H1 (cell line): ENCODE measurements around the gene NAA60. TPM values are rescaled to one million over a fixed set of nuclear protein-coding genes. Genes with fewer than 3 reads are reported as not detected.

ENCODE experiments used
- CTCF ChIA-PET: fragments of 300-600 bp; sonication (Branson Sonifier 250); formaldehyde crosslinking; loops from one replicate; lab custom pipeline; 2021; ENCODE audit not compliant: partially characterized antibody; lab: Charles Lee
- POLR2A ChIA-PET: fragments of 300-600 bp; sonication (Branson Sonifier 250); formaldehyde crosslinking; loops from one replicate; lab custom pipeline; 2021; ENCODE audit warnings: inconsistent platforms; ENCODE audit not compliant: partially characterized antibody; lab: Charles Lee
- DNase-seq, 2 experiments: peaks; one replicate each; pipeline versions ENCODE4 v3.0.0 to v3.0.0-alpha.2; 2010 to 2022; ENCODE audit warnings: low spot score in 2 of 2, low read depth in 1 of 2, mixed read lengths in 1 of 2
- FAIRE-seq: peaks from 2 replicates; lab custom pipeline; 2011; peaks lifted over from hg19 to GRCh38; lab: Jason Lieb, UNC
- H2AFZ ChIP-seq: 2 replicates; pipeline ENCODE4 v1.8.1; 2012; ENCODE audit warnings: low read length, inconsistent platforms
- H2AK5ac ChIP-seq: 2 replicates; pipeline ENCODE4 v1.6.1; 2013; ENCODE audit warnings: low read depth, low read length
- H2BK120ac ChIP-seq: replicated peaks from 2 replicates; pipeline ENCODE3; 2013; ENCODE audit warnings: low read depth, low read length, inconsistent platforms
- H2BK12ac ChIP-seq: 2 replicates; pipeline ENCODE4 v1.6.1; 2013; ENCODE audit warnings: low read depth, low read length
- H2BK15ac ChIP-seq: 2 replicates; pipeline ENCODE4 v1.6.1; 2013; ENCODE audit warnings: low read length
- H2BK20ac ChIP-seq: 2 replicates; pipeline ENCODE4 v1.6.1; 2013; ENCODE audit warnings: low read length
- H2BK5ac ChIP-seq: 2 replicates; pipeline ENCODE4 v1.6.1; 2013; ENCODE audit warnings: low read depth, low read length
- H3K14ac ChIP-seq: 2 replicates; pipeline ENCODE4 v1.6.1; 2013; ENCODE audit warnings: inconsistent platforms; ENCODE audit not compliant: insufficient read length
- H3K18ac ChIP-seq: 2 replicates; pipeline ENCODE4 v1.6.1; 2013; ENCODE audit warnings: low read length; ENCODE audit errors: extremely low read depth
- H3K23ac ChIP-seq: 2 replicates; pipeline ENCODE4 v1.6.1; 2013; ENCODE audit warnings: inconsistent platforms; ENCODE audit not compliant: insufficient read length
- H3K23me2 ChIP-seq: 2 replicates; pipeline ENCODE4 v1.6.1; 2013; ENCODE audit warnings: low read depth, low read length
- H3K27ac ChIP-seq: 2 replicates; pipeline ENCODE4 v1.6.1; 2011; ENCODE audit warnings: low read depth, low read length, inconsistent platforms
- H3K27me3 ChIP-seq, 4 experiments: replicated peaks in 1 of 4; 1 replicate in 1 of 4; 2 replicates in 3 of 4; pipeline versions ENCODE4 v1.6.1 to v1.8.1; 2011 to 2013; ENCODE audit warnings: low read length in 3 of 4, mild to moderate bottlenecking in 3 of 4, inconsistent platforms in 2 of 4, mixed read lengths in 2 of 4, moderate library complexity in 1 of 4; ENCODE audit not compliant: control insufficient read depth in 3 of 4, insufficient read depth in 3 of 4; ENCODE audit errors: extremely low read depth in 1 of 4
- H3K36me3 ChIP-seq, 4 experiments: 2 replicates each; pipeline versions ENCODE4 v1.6.1 to v1.8.1; 2011 to 2013; ENCODE audit warnings: mild to moderate bottlenecking in 4 of 4, low read length in 3 of 4, moderate library complexity in 2 of 4, control low read depth in 1 of 4, inconsistent platforms in 1 of 4; ENCODE audit not compliant: insufficient read depth in 4 of 4, control insufficient read depth in 2 of 4
- H3K4ac ChIP-seq: replicated peaks from 2 replicates; pipeline ENCODE3; 2013; ENCODE audit warnings: low read length, low read depth, mixed read lengths, inconsistent platforms; ENCODE audit not compliant: insufficient read length
- H3K4me1 ChIP-seq, 4 experiments: replicated peaks in 1 of 4; 1 replicate in 1 of 4; 2 replicates in 3 of 4; pipeline versions ENCODE4 v1.6.1 to v1.8.1; 2011 to 2013; ENCODE audit warnings: low read length in 3 of 4, inconsistent platforms in 2 of 4, mixed read lengths in 1 of 4; ENCODE audit not compliant: insufficient read depth in 4 of 4, control insufficient read depth in 3 of 4
- H3K4me2 ChIP-seq, 2 experiments: 2 replicates each; pipeline versions ENCODE4 v1.6.1 to v1.8.1; 2011 to 2013; ENCODE audit warnings: low read depth in 2 of 2, low read length in 2 of 2, control low read depth in 1 of 2, inconsistent platforms in 1 of 2, mild to moderate bottlenecking in 1 of 2; ENCODE audit not compliant: insufficient read depth in 1 of 2
- H3K4me3 ChIP-seq, 4 experiments: fragments of 200-600, 300-600 bp in 1 of 4; sonication (generic), shearing (Covaris generic), sonication (Bioruptor Twin) in 1 of 4; 2 replicates each; pipeline versions ENCODE4 v1.5.1 to v1.8.1; 2011 to 2016; ENCODE audit warnings: low read length in 4 of 4, low read depth in 3 of 4, control low read depth in 2 of 4, inconsistent platforms in 2 of 4, mild to moderate bottlenecking in 2 of 4, mixed read lengths in 1 of 4, moderate library complexity in 1 of 4; ENCODE audit not compliant: insufficient read depth in 2 of 4; ENCODE audit errors: extremely low read depth in 1 of 4
- H3K56ac ChIP-seq: replicated peaks from 2 replicates; pipeline ENCODE3; 2013; ENCODE audit warnings: low read depth, mild to moderate bottlenecking, mixed read lengths, low read length, inconsistent platforms; ENCODE audit not compliant: insufficient read length
- H3K79me1 ChIP-seq: 2 replicates; pipeline ENCODE4 v1.6.1; 2013; ENCODE audit warnings: low read depth, low read length, control low read depth
- H3K79me2 ChIP-seq, 2 experiments: 2 replicates each; pipeline versions ENCODE4 v1.6.1 to v1.8.1; 2012 to 2013; ENCODE audit warnings: low read length in 2 of 2, mild to moderate bottlenecking in 2 of 2, inconsistent platforms in 1 of 2; ENCODE audit not compliant: insufficient read depth in 2 of 2, control insufficient read depth in 1 of 2
- H3K9ac ChIP-seq, 4 experiments: replicated peaks in 1 of 4; 1 replicate in 1 of 4; 2 replicates in 3 of 4; pipeline versions ENCODE4 v1.6.1 to v1.8.1; 2011 to 2013; ENCODE audit warnings: low read depth in 3 of 4, low read length in 3 of 4, control low read depth in 2 of 4, mild to moderate bottlenecking in 2 of 4, moderate library complexity in 2 of 4, inconsistent platforms in 1 of 4; ENCODE audit errors: extremely low read depth in 1 of 4
- H3K9me3 ChIP-seq, 2 experiments: 2 replicates each; pipeline versions ENCODE4 v1.6.1 to v1.8.1; 2012 to 2013; ENCODE audit warnings: mild to moderate bottlenecking in 2 of 2, moderate library complexity in 2 of 2, control low read depth in 1 of 2, inconsistent platforms in 1 of 2, low read depth in 1 of 2, low read length in 1 of 2, mixed read lengths in 1 of 2; ENCODE audit not compliant: insufficient read depth in 2 of 2
- H4K20me1 ChIP-seq, 2 experiments: replicated peaks in 1 of 2; 2 replicates each; pipeline versions ENCODE3 to v1.8.1; 2011 to 2013; ENCODE audit warnings: inconsistent platforms in 2 of 2, low read length in 2 of 2, mild to moderate bottlenecking in 1 of 2; ENCODE audit not compliant: insufficient read depth in 2 of 2, control insufficient read depth in 1 of 2
- H4K5ac ChIP-seq: 2 replicates; pipeline ENCODE4 v1.6.1; 2013; ENCODE audit warnings: low read length, low read depth, mixed read lengths, inconsistent platforms; ENCODE audit not compliant: insufficient read length
- H4K8ac ChIP-seq: 2 replicates; pipeline ENCODE4 v1.8.0; 2013; ENCODE audit warnings: mild to moderate bottlenecking, moderate library complexity, low read length, inconsistent platforms; ENCODE audit not compliant: insufficient read depth; ENCODE audit errors: extremely low read depth
- H4K91ac ChIP-seq: replicated peaks from 2 replicates; pipeline ENCODE3; 2013; ENCODE audit warnings: low read length, mixed read lengths, inconsistent platforms; ENCODE audit not compliant: insufficient read length
- ASH2L ChIP-seq: fragments of 200-600, 300-600 bp; sonication (generic); IDR thresholded peaks from one replicate; pipeline ENCODE4 v1.7.1; 2017; ENCODE audit warnings: low read length
- CHD2 ChIP-seq: IDR thresholded peaks from 2 replicates; pipeline ENCODE4 v1.6.1; 2012; ENCODE audit warnings: low read length, improper control_type of control experiment
- FOSL1 ChIP-seq: IDR thresholded peaks from 2 replicates; pipeline ENCODE4 v1.6.1; 2011; ENCODE audit warnings: mild to moderate bottlenecking, low read depth, low read length, moderate library complexity; ENCODE audit not compliant: insufficient read depth
- JUND ChIP-seq: IDR thresholded peaks from 2 replicates; pipeline ENCODE4 v1.6.1; 2011; ENCODE audit warnings: mild to moderate bottlenecking, improper control_type of control experiment, low read length
- MAFK ChIP-seq: IDR thresholded peaks from 2 replicates; pipeline ENCODE4 v1.6.1; 2012; ENCODE audit warnings: low read depth, mild to moderate bottlenecking, improper control_type of control experiment, low read length
- POLR2A ChIP-seq, 2 experiments: IDR thresholded peaks; 1 replicate in 1 of 2; 2 replicates in 1 of 2; pipeline ENCODE4 v1.6.1; 2011; ENCODE audit warnings: low read depth in 2 of 2, low read length in 2 of 2, mild to moderate bottlenecking in 2 of 2; ENCODE audit errors: control extremely low read depth in 1 of 2
- RXRA ChIP-seq: IDR thresholded peaks from 2 replicates; pipeline ENCODE4 v1.6.1; 2011; ENCODE audit warnings: low read depth, mild to moderate bottlenecking, low read length, moderate library complexity; ENCODE audit not compliant: insufficient read depth
- SUZ12 ChIP-seq: fragments of 200-600 bp; sonication (generic); IDR thresholded peaks from 2 replicates; pipeline ENCODE4 v1.6.1; 2012; ENCODE audit warnings: mild to moderate bottlenecking, inconsistent platforms, low read length, moderate library complexity, mixed read lengths
- TAF7 ChIP-seq: optimal IDR thresholded peaks from 2 replicates; pipeline ENCODE3; 2011; ENCODE audit warnings: low read depth, mild to moderate bottlenecking, inconsistent platforms, low read length, moderate library complexity, borderline replicate concordance
- WGBS, 2 experiments: shearing (Covaris generic) in 1 of 2; methylation state at CpG; one replicate each; pipeline versions ENCODE4 v1.1.6 to v1.1.7; 2013 to 2015; ENCODE audit warnings: low lambda C conversion rate in 2 of 2, mixed read lengths in 2 of 2, inconsistent platforms in 1 of 2, low coverage in 1 of 2, missing lambda C conversion rate in 1 of 2; ENCODE audit not compliant: insufficient replicate concordance in 2 of 2, insufficient coverage in 1 of 2, insufficient read length in 1 of 2; ENCODE audit errors: extremely low coverage in 1 of 2, missing lambda C conversion rate in 1 of 2; 5-methylcytosine and 5-hydroxymethylcytosine counted together
- polyA plus RNA-seq, 7 experiments: library from polyadenylated mRNA; depleted of rRNA in 3 of 7; stranded (reverse) in 5 of 7; unstranded in 2 of 7; fragments of >200 nt in 5 of 7; fragments of 200-250 nt in 2 of 7; gene quantifications; 1 replicate in 5 of 7; 2 replicates in 1 of 7; 4 replicates in 1 of 7; pipeline versions ENCODE4 v1.2.1 to v1.2.3, GENCODE V29; 2011 to 2013; ENCODE audit warnings: missing spikeins in 2 of 7, mixed read lengths in 2 of 7
- total RNA-seq: library from RNA; stranded (reverse); fragmentation: NEBNext Ultra II Directional; extraction: Animal tissue kit (Norgen Biotek cat#: 25700); gene quantifications from 2 replicates; pipeline ENCODE4 v1.2.1, GENCODE V29; 2021
- TF ChIP-seq, protein P1 (sequence below): IDR thresholded peaks from 2 replicates; pipeline ENCODE4 v1.6.1; 2011; ENCODE audit warnings: low read length, improper control_type of control experiment

NAA60 gene
- total and polyA plus RNA-seq, 2 of the 8 experiments (the other 6 are each of a cell fraction or from before 2014, with no cell fraction given), result 34.1 to 47.6 TPM

DNA sequence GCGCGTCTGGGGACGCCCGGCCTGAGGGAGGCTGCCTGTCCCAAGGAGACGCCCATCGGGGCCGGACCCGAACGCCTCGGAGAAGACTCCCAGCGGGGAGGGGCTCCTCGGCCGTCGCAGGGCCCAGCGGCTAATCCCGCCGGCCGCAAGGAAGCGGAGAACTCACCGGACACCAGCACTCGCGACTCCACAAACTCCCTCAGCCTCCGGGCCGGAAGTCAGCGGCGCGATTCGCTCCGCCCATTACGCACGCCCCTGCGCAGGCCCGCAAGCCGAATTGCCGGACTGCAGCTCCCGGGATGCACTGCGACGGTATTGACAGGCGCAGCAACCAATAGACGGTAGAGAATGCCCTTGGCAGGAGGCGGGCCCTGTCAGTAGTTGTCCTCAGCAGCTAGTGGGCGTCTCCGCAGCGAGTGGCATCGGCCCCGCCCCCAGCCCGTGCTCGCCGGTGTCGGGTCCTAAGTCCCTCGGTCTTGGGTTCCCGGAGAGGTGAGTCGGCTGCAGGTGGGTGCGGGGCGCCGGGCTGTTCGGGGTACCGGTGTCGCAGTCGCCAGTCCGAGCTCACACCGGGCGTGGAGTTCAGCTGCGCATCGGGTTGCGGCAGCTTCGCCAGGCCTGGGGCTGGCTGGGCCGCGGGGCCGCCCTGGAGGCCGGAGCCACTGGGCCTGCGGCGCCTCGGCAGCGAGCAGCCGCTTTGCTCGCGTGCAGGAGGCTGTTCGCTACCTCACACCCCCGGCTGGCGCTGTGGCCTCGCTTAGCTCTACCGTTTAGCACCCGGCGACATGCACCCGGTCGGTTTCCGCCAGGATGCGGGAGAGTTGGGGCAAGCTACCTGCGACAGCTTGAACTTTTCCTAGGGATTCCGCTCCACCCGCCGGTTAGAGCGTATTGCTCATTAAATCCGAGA lies 42.4 kb upstream of the NAA60 start, which contains the start of the genes ZNF174 and ZSCAN32:
TSS of gene ZNF174 (plus strand) at position 437 of the 910 bp plus-strand sequence. CDS start 790 bp downstream, outside the sequence.
TSS of gene ZSCAN32 (minus strand) at position 226 of the 910 bp plus-strand sequence. CDS start 3,447 bp downstream, outside the sequence.
- Histone ChIP-seq H3K79me2 (peaks cover 0 to 23% of the 10 kb centered on the region in 2 experiments; a peak in 2 of 4 replicates), H3K9ac (peak within 1 kb of the TSS; percentile 75 to 85 (median 78)), H3K4me1 (peaks cover 0 to 2% (median 0%) of the 10 kb centered on the region in 4 experiments; a peak in 2 of 7 replicates), H3K9me3 (peaks cover 14 to 23% of the 10 kb centered on the region in 2 experiments; a peak in 3 of 4 replicates), H2BK5ac (peak within 1 kb of the TSS; percentile 52; the same call in 1 of the 2 replicates), H2AFZ (peak within 1 kb of the TSS; percentile 55), H3K79me1 (peaks cover 2% of the 10 kb centered on the region), H2AK5ac (no peak within 1 kb of the TSS), H3K4me2 (peak within 1 kb of the TSS; percentile 83 to 93), H2BK12ac (no peak within 1 kb of the TSS), H3K4ac (peak within 1 kb of the TSS; percentile 97), H4K91ac (peak within 1 kb of the TSS; percentile 79), H2BK15ac (no peak within 1 kb of the TSS), H4K20me1 (no peaks in the 10 kb centered on the region), H3K23ac (no peak within 1 kb of the TSS), H2BK120ac (no peak within 1 kb of the TSS), H2BK20ac (no peak within 1 kb of the TSS), H3K27me3 (no peaks in the 10 kb centered on the region), H3K27ac (no peak within 1 kb of the TSS), H3K18ac (peak within 1 kb of the TSS; percentile 89), H3K4me3 (peak within 1 kb of the TSS; percentile 86 to 89 (median 87)), H3K56ac (no peak within 1 kb of the TSS), H3K36me3 (peaks cover 6 to 41% (median 30%) of the 10 kb centered on the region in 4 experiments; a peak in 7 of 8 replicates), H3K23me2 (peaks cover 9% of the 10 kb centered on the region), H4K8ac (peak within 1 kb of the TSS; percentile 53; the same call in 1 of the 2 replicates), H4K5ac (no peak within 1 kb of the TSS), H3K14ac (no peak within 1 kb of the TSS)
- DNase-seq, result peak; percentile 99
- POLR2A ChIA-PET, result interaction anchor here (0.7 to 3.1 kb wide), 11 partner anchors 9 to 166 kb away, joined by 3 to 14 read pairs (median 3); partner anchors contain the start of genes NAA60, ZNF200 and ZNF597
- 1% methylated on average over 89 of the region's 95 CpGs; no CpG with 5 or more reads in 1 of the 2 experiments for WGBS, 2 experiments
- CTCF ChIA-PET, result interaction anchor here (0.5 to 1.3 kb wide), 5 partner anchors 17 to 134 kb away, joined by 3 to 5 read pairs (median 3); no protein-coding TSS in a partner anchor
- FAIRE-seq, result no peak
- TF ChIP-seq, protein P1, sequence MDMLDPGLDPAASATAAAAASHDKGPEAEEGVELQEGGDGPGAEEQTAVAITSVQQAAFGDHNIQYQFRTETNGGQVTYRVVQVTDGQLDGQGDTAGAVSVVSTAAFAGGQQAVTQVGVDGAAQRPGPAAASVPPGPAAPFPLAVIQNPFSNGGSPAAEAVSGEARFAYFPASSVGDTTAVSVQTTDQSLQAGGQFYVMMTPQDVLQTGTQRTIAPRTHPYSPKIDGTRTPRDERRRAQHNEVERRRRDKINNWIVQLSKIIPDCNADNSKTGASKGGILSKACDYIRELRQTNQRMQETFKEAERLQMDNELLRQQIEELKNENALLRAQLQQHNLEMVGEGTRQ, result no peak
- TF ChIP-seq JUND, result no peak
- no peak for TF ChIP-seq RXRA
- TF ChIP-seq ASH2L, result peak; percentile 95
- TF ChIP-seq SUZ12, result no peak
- peak in 1 of 2 experiments; percentile 73; a peak in 2 of 3 replicates for TF ChIP-seq POLR2A (IDR thresholded peaks at IDR 0.05; ENCODE audit: control extremely low read depth in 1 of 2, low read depth in 2 of 2, low read length in 2 of 2)
- TF ChIP-seq FOSL1, result peak; percentile 93
- no peak for TF ChIP-seq MAFK
- peak; percentile 88 for TF ChIP-seq CHD2
- peak; percentile 59 for TF ChIP-seq TAF7
